Mesenchymal stem cell (in vitro differentiated cells and primary cell): ENCODE data around the gene VCX.
A peak's percentile ranks its signal among the peaks of the same experiment; 100 is the strongest.

Experiments used
- DNase-seq: peaks from one replicate; pipeline ENCODE4 v3.0.0-alpha.2; 2013
- H2AFZ ChIP-seq: one replicate; pipeline ENCODE4 v1.6.1; 2013; ENCODE audit warnings: low read depth, mild to moderate bottlenecking, control low read depth, inconsistent platforms, low read length, moderate library complexity
- H2AK5ac ChIP-seq: 2 replicates; pipeline ENCODE4 v1.6.1; 2013; ENCODE audit warnings: low read length, moderate library complexity, mild to moderate bottlenecking, inconsistent platforms; ENCODE audit not compliant: severe bottlenecking
- H2BK120ac ChIP-seq: one replicate; pipeline ENCODE4 v1.6.1; 2013; ENCODE audit warnings: low read depth, mild to moderate bottlenecking, inconsistent platforms, low read length, moderate library complexity
- H2BK12ac ChIP-seq, 2 experiments: one replicate each; pipeline ENCODE4 v1.6.1; 2013; ENCODE audit warnings: inconsistent platforms in 2 of 2, low read length in 2 of 2, mild to moderate bottlenecking in 2 of 2, moderate library complexity in 2 of 2, control low read depth in 1 of 2
- H2BK15ac ChIP-seq: one replicate; pipeline ENCODE4 v1.6.1; 2013; ENCODE audit warnings: mild to moderate bottlenecking, low read depth, inconsistent platforms; ENCODE audit not compliant: poor library complexity, severe bottlenecking
- H2BK5ac ChIP-seq: 2 replicates; pipeline ENCODE4 v1.6.1; 2013; ENCODE audit warnings: low read depth, mild to moderate bottlenecking, low read length, control low read depth, inconsistent platforms; ENCODE audit not compliant: poor library complexity, severe bottlenecking
- H3K14ac ChIP-seq, 2 experiments: one replicate each; pipeline ENCODE4 v1.6.1; 2013; ENCODE audit warnings: inconsistent platforms in 2 of 2, low read length in 2 of 2, control low read depth in 1 of 2, mild to moderate bottlenecking in 1 of 2, moderate library complexity in 1 of 2
- H3K18ac ChIP-seq, 2 experiments: one replicate each; pipeline ENCODE4 v1.6.1; 2013; ENCODE audit warnings: inconsistent platforms in 2 of 2, low read length in 2 of 2, control low read depth in 1 of 2, low read depth in 1 of 2, mild to moderate bottlenecking in 1 of 2
- H3K23ac ChIP-seq, 2 experiments: one replicate each; pipeline ENCODE4 v1.6.1; 2013; ENCODE audit warnings: inconsistent platforms in 2 of 2, low read length in 2 of 2, mild to moderate bottlenecking in 2 of 2, moderate library complexity in 2 of 2, control low read depth in 1 of 2
- H3K27ac ChIP-seq: 2 replicates; pipeline ENCODE4 v1.5.1; 2013; ENCODE audit warnings: mild to moderate bottlenecking, moderate library complexity, low read length, control low read depth, inconsistent platforms; ENCODE audit not compliant: poor library complexity, severe bottlenecking
- H3K27me3 ChIP-seq, 2 experiments: 2 replicates each; pipeline versions ENCODE4 v1.6.1 to v1.7.0; 2013; ENCODE audit warnings: low read length in 2 of 2, mild to moderate bottlenecking in 2 of 2, moderate library complexity in 2 of 2, control low read depth in 1 of 2, inconsistent platforms in 1 of 2; ENCODE audit not compliant: control insufficient read depth in 1 of 2, insufficient read depth in 1 of 2
- H3K36me3 ChIP-seq, 2 experiments: 2 replicates each; pipeline versions ENCODE4 v1.6.1 to v1.7.0; 2013; ENCODE audit warnings: low read length in 2 of 2, control low read depth in 1 of 2, inconsistent platforms in 1 of 2, low read depth in 1 of 2, mild to moderate bottlenecking in 1 of 2; ENCODE audit not compliant: insufficient read depth in 2 of 2, control insufficient read depth in 1 of 2
- H3K4ac ChIP-seq, 2 experiments: one replicate each; pipeline ENCODE4 v1.6.1; 2013; ENCODE audit warnings: inconsistent platforms in 2 of 2, low read length in 2 of 2, mild to moderate bottlenecking in 2 of 2, moderate library complexity in 2 of 2, control low read depth in 1 of 2, low read depth in 1 of 2
- H3K4me1 ChIP-seq: 2 replicates; pipeline ENCODE4 v1.6.1; 2013; ENCODE audit warnings: low read depth, low read length, control low read depth; ENCODE audit not compliant: control insufficient read depth, insufficient read depth
- H3K4me2 ChIP-seq: 2 replicates; pipeline ENCODE4 v1.6.1; 2013; ENCODE audit warnings: low read length, mild to moderate bottlenecking, inconsistent platforms; ENCODE audit not compliant: poor library complexity, severe bottlenecking
- H3K4me3 ChIP-seq, 2 experiments: 2 replicates each; pipeline versions ENCODE4 v1.5.1 to v1.7.0; 2013; ENCODE audit warnings: low read length in 2 of 2, mild to moderate bottlenecking in 2 of 2, control low read depth in 1 of 2, low read depth in 1 of 2; ENCODE audit not compliant: insufficient read depth in 1 of 2
- H3K79me1 ChIP-seq: replicated peaks from 2 replicates; pipeline ENCODE4 v1.6.1; 2013; ENCODE audit warnings: mild to moderate bottlenecking, control low read depth, low read length, inconsistent platforms; ENCODE audit not compliant: poor library complexity, severe bottlenecking
- H3K9ac ChIP-seq: 2 replicates; pipeline ENCODE4 v1.7.0; 2013; ENCODE audit warnings: mild to moderate bottlenecking, low read length, moderate library complexity
- H3K9me3 ChIP-seq: 2 replicates; pipeline ENCODE4 v1.7.0; 2013; ENCODE audit warnings: mild to moderate bottlenecking, low read length; ENCODE audit not compliant: control insufficient read depth
- H4K8ac ChIP-seq: one replicate; pipeline ENCODE4 v1.6.1; 2013; ENCODE audit warnings: inconsistent platforms, mild to moderate bottlenecking, low read length, moderate library complexity
- H4K91ac ChIP-seq: one replicate; pipeline ENCODE4 v1.6.1; 2013; ENCODE audit warnings: mild to moderate bottlenecking, low read length, inconsistent platforms
- WGBS: methylation state at CpG from one replicate; pipeline ENCODE4 v1.1.7; 2013; ENCODE audit warnings: mixed read lengths; 5-methylcytosine and 5-hydroxymethylcytosine counted together

Gene VCX

DNA sequence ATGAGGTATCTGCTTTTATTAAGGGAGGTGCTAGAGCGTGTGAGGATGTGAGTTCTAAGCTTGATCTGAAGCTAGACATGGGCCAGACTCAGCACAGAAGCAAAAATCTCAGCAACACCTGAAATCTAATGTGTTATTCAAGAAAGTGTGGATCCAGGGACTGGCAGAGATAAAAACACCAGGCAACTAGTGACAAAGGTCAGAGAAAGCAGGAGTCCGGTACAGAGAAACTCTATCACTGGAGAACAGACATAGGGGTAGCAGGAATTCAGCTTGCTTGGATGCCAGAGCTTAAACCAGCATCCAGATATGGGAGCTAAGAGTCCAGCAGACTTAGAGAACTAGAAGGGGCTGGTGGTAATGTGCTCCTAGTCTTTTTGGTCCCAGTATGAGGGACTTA lies 34.0 kb downstream of the VCX start:
- Histone ChIP-seq H3K4ac (no peak overlapping the region), H2BK15ac (no peak overlapping the region), H4K8ac (no peak overlapping the region), H3K9ac (no peak overlapping the region), H4K91ac (no peak overlapping the region), H2AK5ac (no peak overlapping the region), H3K79me1 (no peaks in the 10 kb centered on the region), H3K14ac (no peak overlapping the region), H3K4me3 (no peak overlapping the region), H3K9me3 (no peaks in the 10 kb centered on the region), H2BK120ac (no peak overlapping the region), H3K18ac (no peak overlapping the region), H2BK5ac (no peak overlapping the region), H3K23ac (no peak overlapping the region), H3K27me3 (no peaks in the 10 kb centered on the region), H3K36me3 (no peaks in the 10 kb centered on the region), H3K4me2 (no peak overlapping the region), H2BK12ac (no peak overlapping the region), H3K4me1 (no peaks in the 10 kb centered on the region), H2AFZ (no peak overlapping the region), H3K27ac (no peak overlapping the region)
- DNase-seq: no peak
- WGBS: 68% methylated on average over 2 of the region's 2 CpGs

DNA sequence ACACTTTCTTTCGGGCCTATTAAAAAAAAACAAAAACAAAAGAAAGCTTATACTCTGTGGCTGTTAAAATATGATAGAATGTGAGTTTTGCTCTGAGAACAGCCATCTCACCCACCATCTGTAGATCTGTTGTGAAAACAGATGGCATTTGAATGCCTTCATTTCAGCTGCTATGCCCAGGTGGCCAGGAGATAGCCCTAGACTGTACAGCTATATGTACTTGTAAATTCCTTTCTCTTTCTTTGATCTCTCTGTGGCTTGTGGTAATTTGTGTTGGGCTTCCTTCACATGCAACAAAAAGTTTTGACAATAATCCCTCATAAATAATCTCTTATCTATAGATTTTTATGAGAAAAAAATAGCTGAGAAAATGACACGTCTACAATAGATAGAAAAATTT lies 46.2 kb downstream of the VCX start:
- no peak for DNase-seq

DNA sequence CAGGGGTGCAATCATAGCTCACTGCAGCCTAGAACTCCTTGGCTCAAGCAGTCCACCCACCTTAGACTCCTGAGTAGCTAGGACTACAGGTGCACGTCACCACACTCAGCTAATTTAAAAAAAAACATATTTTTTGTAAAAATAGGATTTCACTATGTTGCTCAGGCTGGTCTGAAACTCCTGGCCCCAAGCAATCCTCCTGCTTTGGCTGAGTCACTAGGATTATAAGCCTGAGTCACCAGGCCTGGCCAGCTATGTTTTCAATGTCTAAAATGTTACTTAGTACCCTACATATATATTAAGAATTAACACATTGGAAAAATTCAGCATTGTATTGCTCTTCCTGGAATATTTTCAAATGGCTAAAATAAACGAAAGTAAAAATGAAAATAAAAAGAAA lies 46.7 kb downstream of the VCX start:
- Histone ChIP-seq H3K18ac (no peak overlapping the region), H2BK12ac (no peak overlapping the region), H2BK15ac (no peak overlapping the region), H3K36me3 (no peaks in the 10 kb centered on the region), H2BK120ac (no peak overlapping the region), H3K27ac (no peak overlapping the region), H4K91ac (no peak overlapping the region), H2BK5ac (no peak overlapping the region), H3K9me3 (no peaks in the 10 kb centered on the region), H3K4me1 (no peaks in the 10 kb centered on the region), H3K9ac (no peak overlapping the region), H3K4me2 (no peak overlapping the region), H3K4me3 (no peak overlapping the region), H3K4ac (no peak overlapping the region), H2AK5ac (no peak overlapping the region), H4K8ac (no peak overlapping the region), H3K27me3 (no peaks in the 10 kb centered on the region), H3K14ac (no peak overlapping the region), H3K23ac (no peak overlapping the region), H3K79me1 (no peaks in the 10 kb centered on the region), H2AFZ (no peak overlapping the region)
- peak; percentile 12 for DNase-seq
- WGBS: no CpG with 5 or more reads among the region's 2 CpGs

More for the DNA sequence above, 46.2 kb downstream of the VCX start:
- no peak overlapping the region for H3K4me3 ChIP-seq
- H2AFZ ChIP-seq: no peak overlapping the region
- H2AK5ac ChIP-seq: no peak overlapping the region
- H3K4me1 ChIP-seq: no peaks in the 10 kb centered on the region
- no peak overlapping the region for H4K8ac ChIP-seq
- no peaks in the 10 kb centered on the region for H3K27me3 ChIP-seq
- no peaks in the 10 kb centered on the region for H3K9me3 ChIP-seq
- H3K36me3 ChIP-seq: no peaks in the 10 kb centered on the region
- no peak overlapping the region for H4K91ac ChIP-seq
- no peaks in the 10 kb centered on the region for H3K79me1 ChIP-seq
- no CpG with 5 or more reads among the region's 2 CpGs for WGBS
- H3K4ac ChIP-seq: no peak overlapping the region
- H2BK12ac ChIP-seq: no peak overlapping the region
- no peak overlapping the region for H3K4me2 ChIP-seq
- no peak overlapping the region for H3K14ac ChIP-seq
- H3K27ac ChIP-seq: peak overlapping the region; percentile 35
- no peak overlapping the region for H3K23ac ChIP-seq
- no peak overlapping the region for H3K9ac ChIP-seq
- H3K18ac ChIP-seq: no peak overlapping the region
- no peak overlapping the region for H2BK15ac ChIP-seq
- no peak overlapping the region for H2BK120ac ChIP-seq
- no peak overlapping the region for H2BK5ac ChIP-seq

DNA sequence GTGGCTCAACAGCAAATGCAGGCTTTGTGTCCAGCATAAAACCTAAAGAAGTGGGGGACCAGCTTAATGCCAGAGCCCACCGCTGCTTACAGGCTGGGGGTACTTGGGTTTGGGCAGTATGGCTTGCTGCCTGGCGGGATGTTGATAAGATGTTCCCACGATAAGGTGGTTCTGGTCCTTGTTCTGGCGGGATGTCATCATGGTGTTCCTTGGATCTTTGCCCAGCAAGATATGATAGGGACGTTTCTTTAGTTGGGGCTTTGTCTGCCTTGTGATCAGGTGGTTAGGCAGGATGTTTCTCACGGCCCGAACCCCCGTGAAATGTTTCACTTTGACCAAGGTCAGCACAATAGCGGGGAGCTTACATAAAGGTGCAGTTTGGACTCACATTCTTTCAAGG lies 49.0 kb downstream of the VCX start:
- Histone ChIP-seq H3K79me1 (no peaks in the 10 kb centered on the region), H3K9me3 (no peaks in the 10 kb centered on the region)
- 77% methylated on average over 7 of the region's 9 CpGs for WGBS

More for the DNA sequence above, 49.0 kb downstream of the VCX start:
- no peaks in the 10 kb centered on the region for H3K27me3 ChIP-seq
- no peak overlapping the region for H3K27ac ChIP-seq
- no peak overlapping the region for H2AFZ ChIP-seq
- no peak overlapping the region for H3K9ac ChIP-seq
- no peak overlapping the region for H2BK12ac ChIP-seq
- H3K4me2 ChIP-seq: no peak overlapping the region
- H2BK15ac ChIP-seq: no peak overlapping the region
- no peak overlapping the region for H3K4me3 ChIP-seq
- no peak overlapping the region for H3K18ac ChIP-seq
- H3K4me1 ChIP-seq: no peaks in the 10 kb centered on the region
- H2BK120ac ChIP-seq: no peak overlapping the region
- no peak for DNase-seq
- H3K14ac ChIP-seq: no peak overlapping the region
- H2AK5ac ChIP-seq: no peak overlapping the region
- no peak overlapping the region for H4K91ac ChIP-seq
- H3K23ac ChIP-seq: no peak overlapping the region
- no peak overlapping the region for H4K8ac ChIP-seq
- H3K36me3 ChIP-seq: peaks cover 5 to 6% of the 10 kb centered on the region in 2 experiments
- H2BK5ac ChIP-seq: no peak overlapping the region
- no peak overlapping the region for H3K4ac ChIP-seq
